DMS53 treated with DMSO at 0.1 percent for 48 hours (cell line): ENCODE data around the gene LRRTM4.
"Not testable (repeated sequence)": the region's sequence is repeated elsewhere in the genome, so short reads cannot be mapped to it uniquely, and the experiment has no call there.

Experiments
- DNase-seq: peaks from one replicate; lab custom pipeline; 2025; ENCODE audit not compliant: unreplicated experiment; lab: John Stamatoyannopoulos, UW

Gene LRRTM4

DNA sequence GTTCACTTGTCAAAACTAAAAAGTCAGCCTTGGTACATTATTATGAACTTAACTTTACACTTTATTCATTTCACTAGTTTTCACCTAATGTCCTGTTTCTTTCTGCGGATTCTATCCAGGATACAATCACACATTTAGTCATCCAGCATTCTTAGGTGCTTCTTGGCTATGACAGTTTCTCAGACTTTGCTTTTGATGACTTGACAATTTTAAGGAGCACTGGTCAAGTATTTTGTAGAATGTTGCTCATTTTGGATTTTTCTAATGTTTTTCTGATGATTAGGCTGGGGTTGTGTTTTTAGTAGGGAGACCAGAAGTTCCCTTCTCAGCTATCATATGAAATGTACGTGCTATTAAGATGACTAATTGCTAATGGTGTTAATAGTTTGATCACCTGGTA, 601.2 kb downstream of the LRRTM4 start:
- DNase-seq, result no peak

DNA sequence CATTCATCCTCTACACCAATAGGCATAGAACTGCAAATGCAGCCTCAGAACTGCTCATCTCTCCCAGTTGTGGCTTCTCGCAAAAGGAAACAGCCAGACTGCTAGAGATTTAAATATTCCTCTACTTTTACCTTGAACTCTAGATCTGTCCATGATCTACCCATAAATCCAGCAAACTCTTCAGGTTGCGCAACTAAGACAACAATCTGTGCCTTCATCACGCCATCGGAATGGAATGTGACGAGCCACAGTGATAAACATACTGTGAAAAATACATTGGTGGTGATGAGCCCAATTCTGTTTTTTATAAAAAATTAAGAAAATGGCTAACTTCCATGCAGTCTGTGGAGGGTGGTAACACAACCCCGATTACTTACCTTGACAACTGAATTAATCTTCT, 626.7 kb downstream of the LRRTM4 start:
- DNase-seq, result no peak

GRCh38 chr2:76870581-76870980, 651.6 kb downstream of the LRRTM4 start:
- no peak for DNase-seq

- peak; percentile 33 for DNase-seq
Measured at GRCh38 chr2:76870011-76870410, 652.2 kb downstream of the LRRTM4 start.

GRCh38 chr2:76867854-76868253, 654.3 kb downstream of the LRRTM4 start:
- DNase-seq, result peak; percentile 19

GRCh38 chr2:76866464-76866863, 655.7 kb downstream of the LRRTM4 start:
- DNase-seq, result no peak

GRCh38 chr2:76862901-76863300, 659.3 kb downstream of the LRRTM4 start:
- DNase-seq, result no peak

- no peak for DNase-seq
Measured at GRCh38 chr2:76861708-76862107, 660.5 kb downstream of the LRRTM4 start.

DNA sequence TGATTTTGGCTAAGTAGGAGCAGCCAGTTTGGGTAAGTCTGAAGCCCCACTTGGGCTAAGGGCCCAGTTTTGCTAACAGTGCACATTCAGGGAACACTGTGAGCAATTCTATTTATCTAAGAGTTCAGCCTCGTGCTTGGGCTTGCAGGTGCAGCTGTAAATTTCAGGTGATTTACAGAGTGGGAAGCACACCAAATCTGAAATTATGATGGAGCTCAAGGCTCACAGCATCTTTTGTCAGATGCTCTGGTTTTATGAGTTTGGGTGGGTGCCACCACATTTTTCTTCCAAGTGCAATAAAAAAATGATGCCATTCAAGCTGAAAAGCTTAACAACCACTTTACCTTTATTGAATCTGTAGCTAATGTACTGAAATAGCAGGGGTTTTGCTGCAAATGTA, 671.2 kb downstream of the LRRTM4 start:
- DNase-seq, result no peak

- DNase-seq, result no peak
Measured at GRCh38 chr2:76849086-76849485, 673.1 kb downstream of the LRRTM4 start.

GRCh38 chr2:76839826-76840225, 682.4 kb downstream of the LRRTM4 start:
- no peak for DNase-seq

- DNase-seq, result no peak
Measured at GRCh38 chr2:76829374-76830234, 692.6 kb downstream of the LRRTM4 start.

DNA sequence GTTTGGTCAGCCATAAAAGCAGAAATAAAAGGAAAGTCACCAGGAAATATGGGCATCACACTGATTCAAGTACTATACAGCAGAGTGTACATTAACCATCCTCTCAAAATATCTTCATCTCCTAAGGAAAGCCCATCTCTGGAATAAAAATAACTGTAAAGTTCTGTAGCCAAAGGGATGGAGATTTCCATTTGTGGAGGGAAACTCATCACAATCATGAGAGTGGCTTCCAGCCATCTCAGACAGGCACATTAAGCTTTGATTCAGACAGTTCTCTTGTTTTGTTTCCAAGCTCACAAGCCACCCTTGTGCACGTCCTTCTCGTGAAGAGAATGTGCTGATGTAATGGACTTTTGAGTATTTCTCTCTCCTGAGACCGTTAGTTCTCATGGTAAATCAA, 695.5 kb downstream of the LRRTM4 start:
- DNase-seq, result no peak

GRCh38 chr2:76825140-76825970, 696.8 kb downstream of the LRRTM4 start:
- DNase-seq, result no peak

DNA sequence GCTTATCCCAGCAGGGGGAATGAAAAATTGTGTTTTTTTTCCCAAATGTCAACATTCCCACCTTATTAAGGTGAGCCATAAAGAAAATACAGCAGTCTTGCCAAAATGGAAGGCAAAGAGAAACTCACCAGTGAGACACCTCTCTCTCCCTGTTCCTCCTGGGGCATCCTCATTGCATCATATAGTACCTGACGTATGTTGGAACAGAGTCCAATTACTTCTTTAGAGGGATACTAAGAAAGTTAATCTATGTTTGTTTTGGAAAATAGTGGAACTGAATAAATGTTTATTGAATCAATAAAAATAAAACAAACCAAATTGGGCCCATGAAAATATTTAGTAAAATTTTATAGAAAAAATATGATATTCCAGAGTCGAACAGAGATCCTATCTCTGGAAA, 700.4 kb downstream of the LRRTM4 start:
- DNase-seq, result no peak

- no peak for DNase-seq
Measured at GRCh38 chr2:76813084-76813483, 709.1 kb downstream of the LRRTM4 start.

GRCh38 chr2:76812156-76812555, 710.0 kb downstream of the LRRTM4 start:
- no peak for DNase-seq

GRCh38 chr2:76809136-76809535, 713.0 kb downstream of the LRRTM4 start:
- no peak for DNase-seq

GRCh38 chr2:76808732-76809131, 713.4 kb downstream of the LRRTM4 start:
- DNase-seq, result no peak

DNA sequence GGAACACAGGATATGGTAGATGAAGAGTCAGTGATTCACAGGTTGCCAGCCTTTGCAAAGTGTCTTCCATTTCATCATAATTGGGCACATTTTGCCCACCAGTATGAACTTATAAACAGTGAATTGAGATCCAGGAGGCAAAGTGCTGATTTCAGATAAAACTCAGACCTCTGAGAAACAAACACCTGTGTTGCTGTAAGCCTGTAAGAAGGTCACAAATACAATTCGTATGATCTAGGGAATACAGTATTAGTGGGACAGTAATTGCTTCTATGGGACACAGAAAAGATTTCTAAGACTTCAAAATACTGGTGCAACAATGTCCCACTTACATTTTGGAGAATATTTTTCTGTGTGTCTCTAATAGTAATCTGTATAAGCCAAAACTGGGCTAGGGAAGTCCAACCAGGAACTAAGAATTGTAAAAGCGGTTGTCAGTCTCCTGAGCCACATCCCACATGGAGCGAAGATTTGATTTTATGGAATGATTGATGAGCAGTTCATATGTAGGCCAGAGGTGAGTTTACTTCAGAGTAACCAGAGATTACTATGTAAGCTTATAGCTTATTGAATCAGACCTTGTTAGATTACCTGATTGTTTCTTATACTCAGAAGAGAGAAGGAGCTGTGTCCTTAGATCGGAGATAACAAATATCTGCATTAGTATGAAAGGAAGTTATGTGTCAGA, 728.4 kb downstream of the LRRTM4 start:
- DNase-seq, result no peak

- DNase-seq, result not testable (repeated sequence)
Measured at GRCh38 chr2:76781313-76781712, 740.9 kb downstream of the LRRTM4 start.

GRCh38 chr2:76763276-76763675, 758.9 kb downstream of the LRRTM4 start:
- no peak for DNase-seq
